ENCODE measurements around the gene CAPNS2. TPM values are rescaled to one million over a fixed set of nuclear protein-coding genes. Genes with fewer than 3 reads are reported as not detected.

CAPNS2 gene
- total RNA-seq, 1 donor from 2014 or later = not detected

Other genes with a start within 250 kb of the CAPNS2 start
- not detected for gene IRX6, start 242.5 kb upstream of the CAPNS2 start, total RNA-seq
- 88.7 TPM for gene MMP2, start 87.5 kb upstream of the CAPNS2 start, total RNA-seq
- gene LPCAT2, start 57.6 kb upstream of the CAPNS2 start, total RNA-seq = 8.3 TPM
- not detected for gene SLC6A2, start 89.3 kb downstream of the CAPNS2 start, total RNA-seq

All from left ventricle myocardium superior (tissue), 1 donor.